Measurements from ENCODE around the gene GPRIN1.
A peak's percentile ranks its signal among the peaks of the same experiment; 100 is the strongest.
"Not testable (repeated sequence)": the region's sequence is repeated elsewhere in the genome, so short reads cannot be mapped to it uniquely, and the experiment has no call there.

The GPRIN1 gene

DNA sequence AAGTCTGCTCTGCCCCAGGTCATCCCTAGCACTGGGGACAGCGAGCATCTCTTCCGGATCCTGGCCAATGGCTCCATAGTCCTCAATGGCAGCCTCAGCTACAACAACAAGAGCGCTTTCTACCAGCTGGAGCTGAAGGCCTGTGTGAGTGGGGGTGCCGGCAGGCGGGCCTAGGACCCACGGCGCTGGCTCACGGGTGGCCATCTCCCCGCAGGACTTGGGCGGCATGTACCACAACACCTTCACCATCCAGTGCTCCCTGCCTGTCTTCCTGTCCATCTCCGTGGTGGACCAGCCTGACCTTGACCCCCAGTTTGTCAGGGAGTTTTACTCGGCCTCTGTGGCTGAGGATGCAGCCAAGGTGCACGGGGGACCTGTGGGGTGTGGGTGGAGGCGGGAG, 34.9 kb downstream of the GPRIN1 start:
- DNase-seq (ENCODE audit: low read depth in 2 of 2): no peak

DNA sequence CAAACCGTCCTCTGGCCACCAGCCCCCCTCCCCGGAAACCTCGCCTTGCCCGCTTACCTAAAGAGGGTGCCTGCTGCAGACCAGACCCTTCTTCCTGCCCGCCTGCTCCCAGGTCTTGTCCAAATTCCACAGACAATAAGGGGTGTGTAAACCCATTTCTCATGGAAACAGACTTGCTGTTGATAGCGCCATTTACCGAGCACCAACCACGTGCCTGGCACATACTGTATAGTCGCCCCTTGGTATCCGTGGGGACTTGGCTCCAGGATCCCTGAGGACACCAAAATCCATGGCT, 35.7 kb downstream of the GPRIN1 start:
- DNase-seq (ENCODE audit: low read depth in 2 of 2): no peak

DNA sequence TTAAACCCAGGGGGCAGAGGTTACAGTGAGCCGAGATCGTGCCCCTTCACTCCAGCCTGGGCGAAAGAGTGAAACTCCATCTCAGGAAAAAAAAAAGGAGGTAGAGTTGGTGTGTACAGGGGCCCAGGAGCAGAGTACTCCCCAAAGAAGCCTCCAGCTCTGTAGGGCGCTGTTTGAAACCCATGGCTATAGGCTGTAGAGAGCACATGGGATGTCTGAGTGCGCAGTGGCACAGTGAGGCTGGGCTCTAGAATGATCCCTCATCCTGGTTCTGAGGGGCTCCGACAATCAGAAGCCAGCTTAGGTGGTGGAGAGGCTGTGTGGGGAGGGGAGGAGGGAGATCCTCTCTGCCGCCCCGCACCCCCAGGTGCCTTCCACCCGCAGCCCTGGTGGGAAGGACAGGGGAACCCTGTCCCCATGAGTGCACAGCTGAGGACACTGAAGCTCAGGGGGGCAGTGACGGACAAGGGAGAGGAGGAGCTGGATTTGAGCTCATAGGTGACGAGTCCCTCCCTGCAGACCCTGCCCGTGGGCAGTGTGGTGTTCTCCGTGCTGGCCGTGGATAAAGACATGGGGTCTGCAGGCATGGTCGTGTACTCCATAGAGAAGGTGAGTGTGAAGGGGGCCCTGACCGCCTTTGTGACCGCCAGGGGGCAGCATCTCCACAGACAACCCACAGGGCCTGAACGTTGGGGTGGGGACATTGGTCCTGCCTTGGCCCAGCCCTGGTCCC, 36.2 kb downstream of the GPRIN1 start:
- peak; percentile 52 to 73 for DNase-seq (ENCODE audit: low read depth in 2 of 2)

DNA sequence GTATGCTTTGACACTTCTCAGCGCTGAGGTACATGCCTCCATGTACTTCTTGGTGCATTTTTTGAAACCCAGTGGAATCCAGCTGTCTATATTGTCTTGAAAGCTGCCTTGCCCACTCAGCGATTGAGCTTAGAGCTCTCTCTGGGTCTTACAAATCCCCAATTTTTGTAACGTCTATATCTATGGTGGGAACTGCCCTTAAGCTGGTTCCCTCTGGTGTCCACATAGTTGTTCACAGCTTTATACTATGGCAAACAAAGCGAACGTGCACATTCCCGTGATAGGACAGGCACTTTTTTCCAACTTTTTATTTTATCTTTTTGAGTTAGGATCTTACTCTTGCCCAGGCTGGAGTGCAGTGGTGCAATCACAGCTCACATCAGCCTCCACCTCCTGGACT, 39.9 kb downstream of the GPRIN1 start:
- no peak for DNase-seq (ENCODE audit: low read depth in 2 of 2)

DNA sequence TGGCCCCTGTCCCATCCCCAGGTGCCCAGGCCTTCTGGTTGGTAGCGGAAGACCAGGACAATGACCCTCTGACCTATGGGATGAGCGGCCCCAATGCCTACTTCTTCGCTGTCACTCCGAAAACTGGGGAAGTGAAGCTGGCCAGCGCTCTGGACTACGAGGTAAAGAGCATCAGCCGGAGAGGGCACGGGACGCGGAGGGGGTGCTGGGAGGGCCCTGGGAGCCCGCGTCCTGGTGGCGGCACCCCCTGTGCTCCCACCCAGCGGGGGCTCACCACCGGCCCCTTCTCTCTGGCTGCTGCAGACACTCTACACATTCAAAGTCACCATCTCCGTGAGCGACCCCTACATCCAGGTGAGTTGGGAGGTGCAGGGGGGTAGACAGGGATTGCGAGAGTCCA, 41.3 kb downstream of the GPRIN1 start:
- DNase-seq (ENCODE audit: low read depth in 2 of 2): no peak

DNA sequence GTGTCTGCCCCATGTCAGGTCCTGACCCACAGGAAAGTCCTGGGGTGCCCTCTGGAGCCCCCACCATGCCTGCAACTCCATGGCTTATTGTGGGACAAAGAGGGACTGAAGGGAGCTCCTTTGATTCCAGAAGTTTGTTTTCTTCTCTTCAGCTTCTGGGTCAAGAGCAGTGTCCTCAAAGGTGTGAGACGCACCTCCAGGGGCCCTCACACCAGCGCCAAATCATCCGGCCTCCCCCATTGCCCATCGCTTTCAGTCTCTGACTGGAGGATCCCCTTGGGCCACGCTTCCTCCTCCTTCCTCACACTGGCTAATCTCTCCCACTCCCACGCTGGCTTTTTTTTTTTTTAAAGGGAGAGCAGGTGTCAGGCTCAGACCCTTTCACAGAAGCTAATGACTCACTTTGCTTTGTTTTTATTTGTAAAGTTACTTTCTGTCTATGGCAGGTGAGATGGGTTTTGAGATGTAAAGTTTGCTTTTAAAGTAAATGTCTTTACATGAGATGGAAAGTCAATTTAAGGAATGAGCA, 44.1 kb downstream of the GPRIN1 start:
- no peak for DNase-seq (ENCODE audit: low read depth in 2 of 2)

DNA sequence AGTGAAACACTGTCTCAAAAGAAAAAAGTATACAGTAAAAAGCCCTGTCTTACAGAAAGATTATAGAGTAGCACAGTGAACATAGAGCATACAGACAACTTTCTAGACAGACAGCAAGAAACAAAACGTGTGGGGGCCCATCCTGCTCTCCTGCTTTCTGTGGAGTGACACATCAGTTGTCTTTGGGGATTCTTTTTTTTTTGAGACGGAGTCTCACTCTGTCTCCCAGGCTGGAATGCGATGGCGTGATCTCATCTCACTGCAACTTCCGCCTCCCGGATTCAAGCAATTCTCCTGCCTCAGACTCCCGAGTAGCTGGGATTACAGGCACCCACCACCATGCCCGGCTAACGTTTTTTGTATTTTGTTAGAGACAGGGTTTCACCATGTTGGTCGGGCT, 46.0 kb downstream of the GPRIN1 start:
- no peak for DNase-seq (ENCODE audit: low read depth in 2 of 2)

DNA sequence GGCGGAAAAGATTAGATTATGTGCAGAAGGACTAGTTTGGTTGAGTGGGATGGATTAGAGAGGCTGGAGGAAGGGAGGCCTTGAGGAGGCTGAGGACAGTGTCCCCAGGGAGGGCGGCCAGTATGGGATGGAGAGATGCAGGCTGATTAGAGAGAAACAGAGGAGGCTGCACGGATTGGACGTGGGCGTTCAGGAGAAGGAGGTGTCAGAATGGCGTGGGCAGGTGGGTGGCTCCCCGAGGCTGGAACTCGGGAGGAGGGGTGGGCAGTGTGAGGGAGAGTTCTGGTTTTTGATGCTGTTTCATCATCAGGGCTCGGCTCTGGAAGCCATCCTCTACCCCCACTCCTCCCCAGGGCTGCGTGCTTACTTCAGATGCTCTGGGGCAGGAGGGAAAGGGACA, 47.8 kb downstream of the GPRIN1 start:
- no peak for DNase-seq (ENCODE audit: low read depth in 2 of 2)

DNA sequence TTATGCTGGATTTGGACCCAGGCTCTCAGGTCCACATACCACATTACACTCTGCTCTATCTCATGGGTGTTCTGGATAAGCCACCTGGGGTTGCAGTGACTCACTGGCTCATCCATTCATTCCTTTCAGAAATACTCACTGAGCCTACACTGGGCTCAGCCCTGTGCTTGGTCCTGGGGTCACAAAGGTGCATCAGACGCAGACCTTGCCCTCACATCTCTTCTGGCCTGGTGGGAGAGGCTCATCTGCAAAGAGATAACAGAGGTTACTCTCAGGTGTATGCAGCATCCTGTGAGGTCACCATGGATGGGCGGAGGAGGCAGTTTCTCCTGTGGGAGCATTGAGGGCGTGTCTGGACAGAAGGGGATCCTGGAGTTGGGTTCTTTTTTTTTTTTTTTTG, 48.7 kb downstream of the GPRIN1 start:
- DNase-seq (ENCODE audit: low read depth in 2 of 2): no peak

DNA sequence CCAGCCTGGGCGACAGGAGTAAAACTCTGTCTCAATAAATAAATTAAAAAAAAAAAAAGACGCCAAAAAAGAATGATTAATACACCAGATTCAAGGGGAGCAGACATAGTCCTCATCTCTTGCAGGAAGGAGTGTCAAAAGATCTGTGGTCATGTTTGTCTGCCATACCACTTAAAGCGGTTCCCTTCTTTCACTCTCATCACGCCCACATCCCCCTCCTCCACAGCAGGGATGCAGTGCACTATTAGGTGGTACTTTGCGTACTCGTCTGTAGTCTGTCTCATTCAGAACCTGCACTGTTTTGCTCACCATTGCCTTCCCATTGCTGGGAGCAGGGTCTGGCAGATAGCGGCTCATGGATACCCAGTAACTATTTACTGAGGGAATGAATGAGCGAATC, 49.6 kb downstream of the GPRIN1 start:
- peak in 1 of 2 donors; percentile 41 for DNase-seq (ENCODE audit: low read depth in 2 of 2)

DNA sequence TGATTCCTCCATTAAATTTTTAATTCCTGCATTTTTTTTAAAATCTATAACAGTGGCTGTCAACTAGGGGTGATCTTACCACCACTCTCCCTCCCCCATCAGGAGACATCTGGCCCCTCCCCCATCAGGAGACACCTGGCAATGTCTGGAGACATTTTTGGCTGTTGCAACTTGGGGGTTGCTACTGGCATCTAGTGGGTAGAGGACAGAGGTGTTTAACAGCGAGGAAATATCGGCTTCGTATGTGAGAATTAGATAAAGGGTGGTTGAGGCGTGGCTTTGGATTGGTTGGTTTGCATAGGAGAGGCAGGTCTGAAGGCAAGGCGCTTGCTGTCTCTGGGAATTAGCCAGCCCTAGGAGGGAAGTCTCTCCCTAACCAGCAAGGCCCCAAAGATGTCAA, 50.3 kb downstream of the GPRIN1 start:
- no peak for DNase-seq (ENCODE audit: low read depth in 2 of 2)

DNA sequence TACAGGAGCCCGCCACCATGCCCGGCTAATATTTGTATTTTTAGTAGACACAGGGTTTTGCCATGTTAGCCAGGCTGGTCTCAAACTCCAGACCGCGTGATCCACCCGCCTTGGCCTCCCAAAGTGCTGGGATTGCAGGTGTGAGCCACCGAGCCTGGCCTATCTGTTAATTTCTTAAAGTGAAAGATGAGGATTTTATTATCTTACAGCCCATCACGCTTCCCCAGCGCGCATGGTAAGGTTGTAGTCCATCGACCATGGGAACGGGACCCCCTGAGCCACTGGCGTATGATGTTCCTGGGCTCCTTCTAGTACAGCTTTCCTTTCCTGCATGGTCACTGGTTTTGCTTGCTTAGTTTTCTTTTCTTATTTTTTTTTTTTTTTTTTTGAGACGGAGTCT, 52.1 kb downstream of the GPRIN1 start:
- no peak for DNase-seq (ENCODE audit: low read depth in 2 of 2)

DNA sequence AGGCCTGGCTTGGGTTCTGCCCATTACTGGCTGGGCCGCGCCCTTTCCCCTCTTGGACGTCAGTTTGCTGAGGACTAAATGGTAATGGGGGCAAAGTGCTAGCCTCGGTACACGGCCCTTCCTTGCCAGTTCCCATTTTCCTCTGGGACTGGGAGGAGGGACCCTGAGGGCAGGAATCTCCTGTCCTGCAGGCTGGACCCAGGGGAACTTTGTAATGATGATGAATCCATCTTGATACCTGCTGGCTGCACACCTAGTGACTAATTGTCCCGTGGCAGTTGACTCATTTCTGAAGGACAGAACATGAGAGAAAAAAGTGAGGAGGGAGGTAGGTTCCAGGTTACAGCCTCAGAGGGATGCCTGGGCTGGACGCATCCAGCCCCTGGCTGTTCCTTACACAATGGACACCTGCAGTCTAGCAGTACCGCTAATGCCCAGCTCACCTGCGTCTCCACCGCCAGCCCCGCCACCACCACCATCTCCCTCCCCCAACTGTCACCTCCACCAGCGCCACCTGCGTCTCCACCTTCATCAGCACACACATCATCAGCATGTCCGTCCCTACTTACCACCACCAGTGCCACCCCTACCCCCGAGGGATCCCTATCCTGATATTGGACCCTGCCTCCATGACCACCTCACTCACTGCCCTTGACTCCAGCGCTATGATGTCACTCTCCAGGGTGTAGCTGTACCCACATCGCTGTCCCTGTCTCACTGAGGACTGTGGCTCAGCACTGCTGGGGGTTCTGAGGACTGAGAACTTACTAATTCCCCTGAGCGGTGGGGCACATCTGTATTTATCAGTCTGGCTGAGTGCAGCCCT, 56.5 kb downstream of the GPRIN1 start:
- no peak for DNase-seq (ENCODE audit: low read depth in 2 of 2)

DNA sequence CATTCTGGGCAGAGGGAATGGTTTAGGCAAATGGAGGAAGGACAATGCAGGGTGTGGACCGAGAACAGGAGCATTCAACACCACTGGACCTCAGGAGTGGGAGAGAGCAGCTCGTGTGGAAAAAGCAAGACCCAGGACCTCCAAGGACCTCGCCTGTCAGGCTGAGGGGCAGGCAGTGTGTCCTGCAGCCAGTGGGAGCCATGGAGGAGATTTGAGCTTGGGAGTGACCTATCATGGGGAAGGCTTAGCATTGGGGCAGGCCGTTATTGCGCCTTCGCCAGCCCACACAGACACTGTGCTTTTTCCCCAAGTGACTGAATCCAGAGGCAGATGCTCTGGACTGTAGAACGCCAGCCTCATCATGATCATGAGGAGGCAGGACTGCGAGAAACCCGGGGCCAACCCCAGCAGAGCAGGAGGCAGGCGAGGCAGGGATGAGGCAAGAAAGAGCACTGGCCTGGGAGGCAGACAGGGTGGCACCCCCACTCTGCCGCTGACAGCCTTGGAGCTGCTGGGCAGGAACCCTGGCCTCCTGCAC, 57.6 kb downstream of the GPRIN1 start:
- no peak for DNase-seq (ENCODE audit: low read depth in 2 of 2)

DNA sequence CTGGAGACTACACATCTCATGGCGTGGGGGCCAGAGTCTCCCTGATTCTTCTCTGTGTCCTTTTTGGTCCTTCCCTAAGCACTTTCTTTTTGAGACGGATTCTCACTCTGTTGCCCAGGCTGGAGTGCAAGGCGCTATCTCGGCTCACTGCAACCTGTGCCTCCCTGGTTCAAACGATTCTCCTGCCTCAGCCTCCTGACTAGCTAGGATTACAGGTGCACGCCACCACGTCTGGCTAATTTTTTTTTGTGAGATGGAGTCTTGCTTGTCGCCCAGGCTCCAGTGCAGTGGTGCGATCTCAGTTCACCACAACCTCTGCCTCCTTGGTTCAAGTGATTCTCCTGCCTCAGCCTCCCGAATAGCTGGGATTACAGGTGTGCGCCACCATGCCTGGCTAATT, 59.0 kb downstream of the GPRIN1 start:
- not testable (repeated sequence) for DNase-seq (ENCODE audit: low read depth in 2 of 2)

DNA sequence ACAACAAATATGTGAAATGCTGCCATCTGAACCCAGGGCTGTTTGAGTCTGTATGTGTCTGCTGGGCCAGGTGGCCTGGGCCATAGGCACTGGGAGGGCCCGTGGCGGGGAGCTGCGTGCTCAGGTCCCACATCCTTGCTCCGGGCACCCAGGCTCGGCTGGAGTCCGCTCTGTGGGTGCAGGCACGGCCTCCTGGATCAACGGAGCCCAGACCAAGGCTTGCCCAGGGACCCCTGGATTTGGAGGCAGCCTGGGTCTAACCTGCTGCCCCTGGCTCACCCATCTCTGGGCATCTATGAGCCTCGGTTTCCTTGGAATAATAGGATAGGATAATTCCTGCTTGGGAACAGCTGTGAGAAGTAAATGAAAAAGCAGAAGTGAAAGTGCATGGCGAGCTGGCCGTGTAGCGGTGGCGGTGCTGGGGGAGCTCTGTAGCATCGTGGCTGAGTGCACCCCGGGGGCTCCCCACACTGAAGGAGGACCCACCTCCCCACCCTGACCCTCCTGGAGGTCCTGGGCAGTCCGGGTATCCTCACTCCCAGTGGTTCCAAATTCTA, 59.6 kb downstream of the GPRIN1 start:
- DNase-seq (ENCODE audit: low read depth in 2 of 2): no peak

DNA sequence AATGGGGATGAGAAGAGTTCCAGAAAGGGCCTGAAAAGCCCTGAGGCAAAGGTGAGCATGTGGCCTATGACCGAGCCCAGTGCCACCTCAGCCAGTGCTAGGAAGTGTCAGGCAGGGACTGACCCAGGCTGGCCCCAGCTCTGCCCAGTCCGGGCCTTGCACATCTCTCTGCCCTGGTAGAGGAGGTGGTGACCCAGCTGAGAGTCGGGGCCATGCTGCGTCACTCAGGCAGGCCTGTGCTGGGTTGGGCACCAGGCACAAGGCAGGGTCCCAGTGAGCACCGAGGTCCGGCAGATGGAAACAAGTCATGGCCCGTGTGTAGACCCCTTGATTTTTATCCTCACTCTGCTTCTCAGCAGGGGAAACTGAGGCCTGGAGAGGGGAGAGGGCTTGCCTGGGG, 60.1 kb downstream of the GPRIN1 start:
- no peak for DNase-seq (ENCODE audit: low read depth in 2 of 2)

DNA sequence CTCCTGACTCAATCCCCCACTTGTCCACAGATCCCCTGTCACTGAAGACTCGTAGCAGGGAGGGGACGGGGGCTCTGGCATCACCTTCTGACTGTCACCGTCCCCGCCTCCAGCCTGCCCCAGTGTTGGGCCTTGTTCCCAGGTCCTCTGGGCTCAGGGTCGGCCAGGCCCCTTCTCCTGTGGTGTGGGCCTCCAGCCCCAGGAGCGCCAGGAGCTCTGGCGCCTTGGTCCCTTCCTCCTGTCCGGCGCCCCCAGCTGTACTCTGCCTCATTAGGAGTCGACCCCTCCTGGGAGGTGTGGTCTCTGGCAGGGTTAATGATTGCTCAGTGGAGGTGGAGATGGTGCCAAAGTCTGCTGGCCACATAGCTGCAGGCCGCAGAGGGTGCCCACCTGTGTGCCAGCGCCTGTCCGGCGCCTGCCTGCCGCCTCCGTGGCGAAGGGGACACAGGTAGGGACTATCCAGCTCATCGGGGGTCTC, 61.0 kb downstream of the GPRIN1 start, which contains the start of gene CDHR2:
Gene CDHR2, plus strand, starts transcription at position 376 of the 478 bp plus-strand sequence. CDS start 16,011 bp downstream, outside the sequence.
- DNase-seq (ENCODE audit: low read depth in 2 of 2): no peak

DNA sequence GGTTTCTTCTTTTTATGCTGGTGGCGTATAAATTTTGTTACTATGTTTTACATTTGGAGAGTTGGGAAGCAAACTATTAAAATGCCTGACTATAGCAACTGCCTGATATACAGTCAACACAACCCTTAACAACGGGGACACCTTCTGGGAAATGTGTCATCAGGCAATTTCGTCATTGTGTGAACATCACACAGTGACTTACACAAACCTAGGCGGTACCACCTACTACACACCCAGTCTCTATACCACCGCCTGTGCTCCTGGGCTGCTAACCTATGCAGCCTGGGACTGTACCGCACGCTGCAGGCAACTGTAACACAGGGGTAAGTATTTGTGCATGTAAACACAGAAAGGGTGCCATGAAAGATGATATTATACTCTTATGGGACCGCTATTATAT, 62.2 kb downstream of the GPRIN1 start:
- no peak for DNase-seq (ENCODE audit: low read depth in 2 of 2)

Data from stimulated activated CD4-positive, alpha-beta T cell treated with anti-CD3 and anti-CD28 coated beads, Interleukin-15, amount 100 ng/mL, for 48 hours (primary cell).